ENCODE data around the gene ID3. TPM values are rescaled to one million over a fixed set of nuclear protein-coding genes. Genes with fewer than 3 reads are reported as not detected.

Gene ID3
- total RNA-seq, 2 experiments from 2014 or later, result 31.9 to 34.1 TPM

GRCh38 chr1:23571465-23571864, 12.2 kb upstream of the ID3 start:
- CTCF ChIA-PET, result interaction anchor here (1.3 kb wide), 1 partner anchor 18 kb away, joined by 3 read pairs; no protein-coding TSS in a partner anchor
- POLR2A ChIA-PET, result no interaction called here

- POLR2A ChIA-PET, result no interaction called here
Observed at GRCh38 chr1:23570001-23570691, 10.8 kb upstream of the ID3 start.

GRCh38 chr1:23568608-23569383, 9.5 kb upstream of the ID3 start:
- POLR2A ChIA-PET, result interaction anchor here (0.6 kb wide), 1 partner anchor 31 kb away, joined by 6 read pairs; no protein-coding TSS in a partner anchor
- CTCF ChIA-PET, result interaction anchor here (0.8 to 1.2 kb wide), 2 partner anchors 24 to 77 kb away, joined by 3 read pairs; no protein-coding TSS in a partner anchor

More at GRCh38 chr1:23570001-23570691, 10.8 kb upstream of the ID3 start:
- CTCF ChIA-PET, result interaction anchor here (1.3 kb wide), 1 partner anchor 17 kb away, joined by 3 read pairs; no protein-coding TSS in a partner anchor

GRCh38 chr1:23567996-23568607, 8.8 kb upstream of the ID3 start:
- ChIA-PET CTCF (interaction anchor here (0.8 to 1.2 kb wide), 2 partner anchors 23 to 78 kb away, joined by 3 read pairs; no protein-coding TSS in a partner anchor), POLR2A (interaction anchor here (0.6 kb wide), 1 partner anchor 32 kb away, joined by 6 read pairs; no protein-coding TSS in a partner anchor)

- CTCF ChIA-PET, result interaction anchor here (0.6 to 1.4 kb wide), 3 partner anchors 22 to 171 kb away, joined by 3 to 4 read pairs (median 3); no protein-coding TSS in a partner anchor
- POLR2A ChIA-PET, result no interaction called here
Observed at GRCh38 chr1:23567629-23567995, 8.3 kb upstream of the ID3 start.

- ChIA-PET POLR2A (no interaction called here), CTCF (interaction anchor here (1.4 kb wide), 1 partner anchor 71 kb away, joined by 4 read pairs; no protein-coding TSS in a partner anchor)
Observed at GRCh38 chr1:23566304-23566703, 7.0 kb upstream of the ID3 start.

GRCh38 chr1:23565776-23566175, 6.5 kb upstream of the ID3 start:
- ChIA-PET POLR2A (no interaction called here), CTCF (interaction anchor here (1.0 kb wide), 1 partner anchor 20 kb away, joined by 3 read pairs; no protein-coding TSS in a partner anchor)

GRCh38 chr1:23564529-23565122, 5.3 kb upstream of the ID3 start:
- CTCF ChIA-PET, result interaction anchor here (0.6 to 1.4 kb wide), 5 partner anchors 13 to 284 kb away, joined by 3 to 4 read pairs (median 3); no protein-coding TSS in a partner anchor
- POLR2A ChIA-PET, result no interaction called here

GRCh38 chr1:23563755-23564374, 4.6 kb upstream of the ID3 start:
- ChIA-PET CTCF (interaction anchor here (0.6 to 1.4 kb wide), 4 partner anchors 13 to 285 kb away, joined by 3 to 4 read pairs (median 3); no protein-coding TSS in a partner anchor), POLR2A (no interaction called here)

GRCh38 chr1:23563003-23563402, 3.7 kb upstream of the ID3 start:
- CTCF ChIA-PET, result interaction anchor here (1.0 kb wide), 1 partner anchor 74 kb away, joined by 3 read pairs; no protein-coding TSS in a partner anchor
- POLR2A ChIA-PET, result no interaction called here

GRCh38 chr1:23562137-23562876, 3.0 kb upstream of the ID3 start:
- ChIA-PET CTCF (interaction anchor here (1.0 kb wide), 1 partner anchor 75 kb away, joined by 3 read pairs; no protein-coding TSS in a partner anchor), POLR2A (no interaction called here)

GRCh38 chr1:23561813-23562100, 2.5 kb upstream of the ID3 start:
- CTCF ChIA-PET, result no interaction called here
- POLR2A ChIA-PET, result no interaction called here

- POLR2A ChIA-PET, result no interaction called here
Observed at GRCh38 chr1:23561076-23561812, 1.9 kb upstream of the ID3 start.

GRCh38 chr1:23559985-23560741, 862 bp upstream of the ID3 start:
- CTCF ChIA-PET, result interaction anchor here (0.6 to 4.1 kb wide), 7 partner anchors 15 to 243 kb away, joined by 3 to 25 read pairs (median 3); partner anchors contain the start of gene PITHD1
- POLR2A ChIA-PET, result interaction anchor here (0.8 kb wide), 2 partner anchors 35 to 70 kb away, joined by 3 read pairs; no protein-coding TSS in a partner anchor

More at GRCh38 chr1:23561076-23561812, 1.9 kb upstream of the ID3 start:
- CTCF ChIA-PET, result interaction anchor here (4.1 kb wide), 1 partner anchor 76 kb away, joined by 25 read pairs; no protein-coding TSS in a partner anchor

GRCh38 chr1:23558872-23559135, 497 bp downstream of the ID3 start:
- CTCF ChIA-PET, result interaction anchor here (0.6 to 4.1 kb wide), 7 partner anchors 14 to 143 kb away, joined by 3 to 25 read pairs (median 4); no protein-coding TSS in a partner anchor
- POLR2A ChIA-PET, result interaction anchor here (0.9 to 1.8 kb wide), 3 partner anchors 31 to 54 kb away, joined by 3 to 7 read pairs (median 3); no protein-coding TSS in a partner anchor

- ChIA-PET POLR2A (interaction anchor here (0.6 to 1.8 kb wide), 6 partner anchors 32 to 214 kb away, joined by 3 to 7 read pairs (median 4); partner anchors contain the start of gene HNRNPR), CTCF (interaction anchor here (0.6 to 4.1 kb wide), 8 partner anchors 13 to 142 kb away, joined by 3 to 25 read pairs (median 4); no protein-coding TSS in a partner anchor)
Observed at GRCh38 chr1:23558140-23558871, 995 bp downstream of the ID3 start.
